GM18505 (cell line): ENCODE data around the gene CFAP92.

Experiments used
- ATAC-seq: cut with Tn5 transposase; IDR thresholded peaks from one replicate; pipeline ENCODE4 v1.9.1; 2021; ENCODE audit not compliant: unreplicated experiment
- POLR2A ChIP-seq: IDR thresholded peaks from 4 replicates; pipeline ENCODE4 v1.6.1; 2011; ENCODE audit warnings: borderline replicate concordance; ENCODE audit not compliant: insufficient read depth, insufficient read length; ENCODE audit errors: extremely low read depth

The CFAP92 gene

GRCh38 chr3:128997486-128998133 is 3.7 kb upstream of the CFAP92 start:
- TF ChIP-seq POLR2A: no peak
- no peak for ATAC-seq

DNA sequence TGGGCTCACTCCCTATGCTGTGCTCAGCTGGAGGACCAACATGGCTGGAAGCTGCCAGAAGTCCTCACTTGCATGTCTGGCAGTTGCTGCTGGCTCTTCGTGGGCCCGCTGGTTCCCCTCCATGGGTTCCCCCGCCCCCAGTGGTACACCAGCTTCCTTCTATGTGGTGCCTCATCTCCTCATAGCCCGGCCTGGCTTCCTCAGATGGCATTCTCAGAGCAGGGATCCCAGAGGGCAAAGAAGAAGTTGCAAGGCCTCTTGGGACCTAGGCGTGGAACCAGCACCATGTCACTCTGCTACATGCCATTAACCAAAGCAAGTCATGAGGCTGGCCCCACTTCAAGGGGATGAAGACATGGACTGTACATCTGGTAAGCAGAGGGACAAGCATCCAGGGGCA is 2.9 kb upstream of the CFAP92 start:
- TF ChIP-seq POLR2A: no peak
- ATAC-seq: no peak

DNA sequence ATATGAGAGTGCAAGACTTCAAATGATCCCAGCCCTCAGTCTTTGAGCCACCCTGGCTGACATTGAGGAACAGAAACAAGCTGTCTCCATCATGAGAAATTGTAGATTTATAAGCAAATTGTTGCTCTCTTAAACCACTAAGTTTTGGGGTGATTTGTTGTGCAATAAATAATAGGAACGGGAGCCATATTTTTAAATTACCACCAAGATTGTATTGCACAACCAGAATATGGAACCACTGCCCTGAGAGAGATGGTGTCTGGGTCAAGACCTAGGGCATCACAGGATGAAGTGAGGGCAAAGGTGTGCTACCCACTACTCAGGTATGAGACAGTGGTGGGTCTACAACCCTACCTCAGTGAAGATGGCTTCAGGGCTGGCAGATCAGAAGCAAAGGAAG is 2.3 kb upstream of the CFAP92 start:
- no peak for ATAC-seq
- no peak for TF ChIP-seq POLR2A

- ATAC-seq: no peak
- no peak for TF ChIP-seq POLR2A
Observed at GRCh38 chr3:128995737-128996136, 1.9 kb upstream of the CFAP92 start.

DNA sequence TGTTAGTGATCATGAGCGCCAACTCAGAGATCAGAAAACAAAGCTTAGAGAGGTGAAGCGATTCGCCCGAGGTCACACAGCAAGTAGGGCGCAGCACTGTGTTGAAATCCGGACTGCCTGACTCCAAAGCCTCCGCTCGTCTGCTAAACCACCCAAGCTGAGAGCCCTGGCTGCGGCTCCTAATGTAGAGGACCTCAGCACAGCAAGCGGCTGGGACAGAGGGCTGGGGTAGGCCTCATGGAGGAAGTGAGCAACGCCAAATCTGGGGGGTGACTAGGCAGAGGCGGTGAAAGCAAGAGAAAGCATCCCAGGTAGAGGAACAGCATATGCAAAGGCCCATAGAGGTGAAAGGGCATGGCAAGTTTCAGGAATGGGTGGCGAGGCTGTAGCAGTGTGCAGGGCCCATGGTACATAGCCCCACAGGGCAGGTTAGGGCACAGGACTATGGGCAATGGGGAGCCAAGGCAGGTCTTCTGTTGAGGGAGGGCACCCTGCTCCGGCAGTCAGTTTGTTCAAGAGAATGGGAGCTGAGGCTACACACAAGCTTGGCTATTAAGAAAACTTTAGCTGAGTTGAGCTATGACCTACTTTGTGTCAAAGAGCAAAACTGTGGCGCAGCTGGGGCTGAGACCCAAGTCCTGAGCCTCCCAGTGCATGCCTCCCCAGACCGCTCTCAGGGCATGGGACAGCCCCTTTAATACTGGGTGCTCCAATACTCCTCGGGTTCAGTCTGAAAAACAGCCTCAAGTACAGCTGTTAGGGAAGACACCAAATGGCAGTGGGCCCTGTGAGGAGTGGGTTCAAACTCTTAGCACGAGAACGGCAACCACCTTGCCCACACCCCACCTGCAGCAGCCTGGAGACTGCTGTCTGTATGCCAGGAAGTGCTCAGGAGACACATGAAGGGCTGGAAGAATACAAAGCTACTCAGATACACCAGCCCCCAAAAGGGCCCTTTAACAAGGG is 988 bp upstream of the CFAP92 start:
- TF ChIP-seq POLR2A: no peak
- ATAC-seq: no peak

GRCh38 chr3:128994173-128994512 is 267 bp upstream of the CFAP92 start:
- ATAC-seq: no peak
- TF ChIP-seq POLR2A: no peak

DNA sequence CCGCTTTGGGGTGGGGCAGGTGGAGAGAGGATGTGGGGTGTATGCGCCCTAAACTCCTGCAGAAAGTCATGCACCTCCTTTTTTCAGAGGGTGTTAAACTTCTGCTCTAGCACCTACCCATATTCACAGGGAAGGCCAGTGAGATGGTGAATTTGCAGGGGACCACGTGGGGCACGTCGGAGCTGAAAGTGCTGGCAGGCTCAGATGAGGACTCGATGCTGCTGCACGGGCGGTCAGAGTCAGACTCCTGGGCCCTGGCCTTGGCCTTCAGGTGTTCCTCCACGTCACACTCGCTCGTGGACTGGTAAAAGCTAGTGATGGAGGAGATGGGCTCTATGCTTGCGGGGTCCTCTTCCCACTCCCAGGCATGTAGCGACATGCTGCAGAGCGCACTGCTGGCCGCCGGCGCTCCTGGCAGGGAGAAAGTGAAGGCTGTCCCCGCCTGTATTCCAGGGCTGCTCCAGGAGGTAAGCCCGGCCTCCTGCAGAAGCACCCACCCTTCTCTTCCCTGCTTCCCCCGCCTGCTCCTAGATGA is 883 bp downstream of the CFAP92 start:
- no peak for TF ChIP-seq POLR2A
- no peak for ATAC-seq

DNA sequence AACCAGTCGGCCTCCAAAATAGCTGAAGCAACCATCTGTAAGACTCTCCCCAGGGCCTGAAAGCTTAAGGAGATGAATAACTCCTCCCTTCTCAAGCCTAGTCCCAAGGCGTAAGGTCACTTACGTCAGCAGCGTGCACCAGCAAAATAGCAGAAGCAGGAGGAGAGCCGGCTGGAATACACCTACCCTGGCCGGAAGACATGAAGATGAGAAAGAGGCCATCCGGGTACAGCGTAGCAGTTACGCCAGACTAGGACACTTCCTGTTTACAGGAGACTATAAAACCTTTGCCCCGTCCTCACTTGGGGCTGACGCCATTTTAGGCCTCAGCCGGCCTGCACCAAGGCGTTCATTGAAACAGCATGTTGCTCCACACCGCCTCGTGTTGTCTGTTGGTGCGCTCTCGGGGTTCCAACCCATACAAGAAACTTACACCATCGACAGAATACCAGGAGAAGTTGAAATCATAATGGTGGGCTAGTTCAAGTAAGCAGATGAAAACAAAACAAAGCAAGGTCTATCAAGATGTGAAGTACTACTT is 2.5 kb downstream of the CFAP92 start:
- TF ChIP-seq POLR2A: no peak
- ATAC-seq: no peak

DNA sequence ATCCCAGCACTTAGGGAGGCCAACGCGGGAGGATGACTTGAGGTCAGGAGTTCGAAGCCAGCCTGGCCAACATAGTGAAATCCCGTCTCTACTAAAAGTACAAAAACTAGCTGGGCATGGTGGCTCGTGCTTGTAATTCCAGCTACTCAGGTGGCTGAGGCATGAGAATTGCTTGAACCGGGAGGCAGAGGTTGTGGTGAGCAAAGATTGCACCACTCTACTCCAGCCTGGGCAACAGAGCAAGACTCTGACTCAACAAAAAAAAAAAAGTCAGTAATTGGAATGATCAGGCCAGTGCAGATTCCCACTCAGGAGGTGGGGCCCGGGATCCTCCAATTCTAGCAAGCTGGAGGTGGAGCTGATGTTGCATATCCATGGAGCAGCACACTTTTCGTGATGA is 5.6 kb downstream of the CFAP92 start:
- ATAC-seq: no peak

GRCh38 chr3:128987302-128988100 is 6.4 kb downstream of the CFAP92 start:
- no peak for ATAC-seq
- no peak for TF ChIP-seq POLR2A

More for the DNA sequence above, 5.6 kb downstream of the CFAP92 start:
- no peak for TF ChIP-seq POLR2A

DNA sequence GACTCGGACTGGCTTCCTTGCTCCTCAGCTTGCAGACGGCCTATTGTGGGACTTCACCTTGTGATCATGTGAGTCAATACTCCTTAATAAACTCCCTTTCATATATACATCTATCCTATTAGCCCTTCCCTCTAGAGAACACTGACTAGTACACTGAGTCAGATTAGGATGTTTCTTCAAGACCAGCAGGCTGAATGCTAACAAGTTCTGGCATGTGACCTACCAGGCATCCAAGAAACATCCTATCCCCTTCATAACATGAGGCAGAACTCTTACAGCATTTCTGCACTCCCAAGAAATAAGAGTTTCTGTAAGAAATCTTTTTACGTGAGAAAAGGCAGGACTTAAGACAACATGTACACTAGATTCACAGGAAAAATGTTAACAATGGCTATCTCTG is 9.3 kb downstream of the CFAP92 start:
- no peak for ATAC-seq
- TF ChIP-seq POLR2A: no peak

DNA sequence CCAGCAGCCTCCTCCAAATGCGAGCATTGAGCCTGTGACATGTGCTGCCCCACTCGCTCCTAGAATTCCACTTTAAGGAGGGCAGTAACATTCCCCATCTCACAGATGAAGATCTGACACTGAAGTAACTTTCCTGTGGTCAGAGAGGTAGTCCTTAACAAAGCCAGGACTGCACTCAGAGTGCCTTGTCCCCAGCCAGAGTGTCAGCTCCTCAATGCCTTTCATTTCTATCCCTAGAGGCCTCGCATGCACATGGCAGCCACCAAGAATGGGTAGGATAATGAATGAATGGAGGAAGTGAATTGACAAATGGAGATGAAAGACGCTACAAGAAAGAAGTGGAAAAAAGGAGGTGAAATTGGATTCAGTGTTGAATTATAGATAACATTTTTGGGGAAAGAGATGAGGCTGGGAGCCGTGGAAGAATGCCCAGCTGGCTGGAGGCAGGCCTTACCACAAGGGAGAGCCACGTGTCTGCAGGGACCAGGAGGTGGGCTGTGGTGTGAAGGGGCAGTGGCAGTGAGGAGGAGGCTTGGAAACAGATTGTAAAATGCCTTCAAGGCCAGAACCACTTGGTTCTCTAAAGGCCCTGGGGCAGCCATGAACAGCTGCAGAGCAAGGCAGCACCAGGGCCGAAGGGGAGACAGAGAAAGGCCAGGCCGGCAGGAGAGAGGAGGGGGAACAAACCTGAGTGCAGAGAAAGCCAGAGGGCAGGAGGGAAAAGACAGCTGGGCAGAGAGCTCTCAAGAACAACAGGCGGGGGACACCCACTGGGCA is 10.4 kb downstream of the CFAP92 start:
- ATAC-seq: no peak
- TF ChIP-seq POLR2A: no peak
